ENCODE measurements around the gene RNF167.
"Not testable (repeated sequence)": the region's sequence is repeated elsewhere in the genome, so short reads cannot be mapped to it uniquely, and the experiment has no call there.

RNF167 gene

DNA sequence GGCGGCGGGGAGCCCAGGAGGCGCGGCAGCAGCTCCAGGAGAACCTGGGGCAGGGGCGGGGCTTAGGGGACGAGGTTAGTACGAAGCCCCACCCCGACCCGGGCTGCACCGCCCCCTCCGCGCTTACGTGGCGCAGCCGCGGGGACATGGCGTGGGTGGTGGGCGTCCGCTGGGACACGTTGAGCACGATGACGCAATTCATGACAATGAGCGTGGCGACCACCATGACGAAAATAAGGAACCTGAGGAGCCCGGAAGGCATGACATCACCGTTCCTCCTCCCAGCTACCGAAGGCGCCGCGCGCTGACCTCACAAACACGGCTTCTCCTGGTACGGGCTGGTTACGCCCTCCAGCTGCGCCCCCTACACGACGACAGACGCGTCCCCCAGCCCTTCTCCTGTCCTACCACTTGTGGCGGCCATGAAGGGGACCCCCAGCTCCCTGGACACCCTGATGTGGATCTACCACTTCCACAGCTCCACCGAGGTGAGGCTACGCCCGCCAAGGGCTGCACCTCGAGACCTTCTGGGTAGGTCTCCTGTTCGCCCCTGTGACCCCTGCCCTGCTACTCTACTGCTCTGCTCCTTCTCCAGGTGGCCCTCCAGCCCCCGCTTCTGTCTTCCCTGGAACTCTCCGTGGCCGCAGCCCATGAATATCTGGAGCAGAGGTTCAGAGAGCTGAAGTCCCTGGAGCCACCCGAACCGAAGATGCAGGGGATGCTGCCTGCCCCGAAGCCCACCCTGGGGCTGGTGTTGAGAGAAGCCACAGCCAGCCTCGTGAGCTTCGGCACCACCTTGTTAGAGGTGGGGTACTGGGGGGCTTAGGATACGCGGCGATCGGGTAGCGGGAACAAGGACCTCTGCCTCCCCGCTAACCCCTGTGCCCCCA lies 40.5 kb upstream of the RNF167 start, which contains the start of gene C17orf107:
TSS of gene C17orf107 (plus strand) at position 196 of the 890 bp plus-strand sequence. CDS start at position 423, 227 bp downstream.
- no peaks in the 10 kb centered on the region for H3K9me3 Mint-ChIP-seq
- H3K4me3 Mint-ChIP-seq = peak within 1 kb of the TSS; percentile 84
- ATAC-seq (peak; percentile 73), DNase-seq (peak; percentile 98)
- peaks cover 39% of the 10 kb centered on the region for H3K4me1 Mint-ChIP-seq
- peak within 1 kb of the TSS; percentile 77 for H3K27ac Mint-ChIP-seq
- peaks cover 4% of the 10 kb centered on the region for H3K36me3 Mint-ChIP-seq (ENCODE audit: low read depth)
- H3K27me3 Mint-ChIP-seq = no peaks in the 10 kb centered on the region

- H3K4me3 Mint-ChIP-seq = peak overlapping the region; percentile 84
- no peaks in the 10 kb centered on the region for H3K27me3 Mint-ChIP-seq
- peaks cover 3% of the 10 kb centered on the region for H3K36me3 Mint-ChIP-seq (ENCODE audit: low read depth)
- H3K4me1 Mint-ChIP-seq = peaks cover 39% of the 10 kb centered on the region
- peak; percentile 41 for DNase-seq
- no peaks in the 10 kb centered on the region for H3K9me3 Mint-ChIP-seq
- no peak overlapping the region for H3K27ac Mint-ChIP-seq
- peak; percentile 11 for ATAC-seq
These were observed 39.6 kb upstream of the RNF167 start for GRCh38 chr17:4900231-4901107.

DNA sequence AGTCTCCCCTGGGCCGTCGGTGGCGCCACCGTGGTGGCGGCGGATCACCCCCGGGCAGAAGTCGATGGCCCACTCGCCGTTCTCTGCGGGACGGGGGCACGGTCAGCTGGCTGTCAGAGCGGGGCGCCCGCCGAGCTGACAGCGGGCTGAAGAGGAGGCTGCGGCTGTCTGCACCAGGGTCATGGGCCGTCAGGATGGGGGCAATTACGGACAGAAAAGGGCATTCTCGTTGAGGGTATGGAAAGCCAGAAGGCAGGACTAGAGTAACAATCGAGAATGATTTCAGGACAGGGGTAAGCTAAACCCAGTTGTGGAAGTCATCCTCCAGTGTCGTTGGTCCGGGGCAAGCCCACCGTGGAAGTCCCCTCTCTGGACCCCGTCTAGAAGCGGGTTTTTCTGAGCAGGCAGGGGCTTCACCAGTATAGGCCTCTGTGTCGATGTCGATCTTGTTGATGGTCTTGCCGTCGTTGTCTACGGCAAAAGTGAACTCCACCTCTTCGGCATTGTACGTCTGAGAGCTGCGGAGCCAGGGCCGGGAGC lies 38.9 kb upstream of the RNF167 start:
- ATAC-seq (no peak), DNase-seq (no peak)
- Mint-ChIP-seq H3K27me3 (no peaks in the 10 kb centered on the region), H3K27ac (no peak overlapping the region), H3K4me1 (peaks cover 39% of the 10 kb centered on the region), H3K36me3 (ENCODE audit: low read depth) (no peaks in the 10 kb centered on the region), H3K9me3 (no peaks in the 10 kb centered on the region), H3K4me3 (peak overlapping the region; percentile 84)

DNA sequence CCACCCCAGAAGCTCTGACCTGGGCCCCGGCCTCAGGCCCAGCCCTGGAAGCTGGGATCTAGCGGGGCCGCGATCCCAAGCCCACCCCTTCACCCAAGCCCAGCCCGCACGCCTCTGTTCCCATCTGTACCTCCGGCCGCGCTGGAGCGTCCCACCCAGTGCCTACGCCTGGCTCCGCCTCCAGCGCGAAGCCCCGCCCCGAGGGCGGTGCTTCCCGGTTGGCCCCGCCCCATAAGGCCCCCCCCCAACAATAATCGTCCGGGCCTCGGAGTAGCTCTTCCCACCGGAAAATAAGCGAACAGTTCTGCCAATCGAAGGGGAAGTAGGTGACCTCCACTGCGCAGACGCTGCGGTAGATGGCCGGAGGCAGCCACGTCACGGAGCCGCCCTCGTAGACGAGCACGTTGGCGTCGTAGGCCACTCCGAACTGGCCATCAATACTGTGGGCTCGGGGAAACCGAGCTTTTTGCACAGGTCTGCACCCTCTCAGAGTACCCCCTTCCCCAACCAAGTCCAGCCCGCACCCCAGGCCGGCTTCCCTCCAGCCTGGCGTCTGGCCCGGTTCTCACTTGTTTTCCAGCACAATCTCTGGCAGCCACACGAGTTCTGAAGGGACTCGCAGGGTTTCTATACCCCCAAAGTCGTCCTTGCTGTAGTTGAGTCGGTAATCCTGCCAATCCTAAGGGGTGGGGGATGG lies 38.3 kb upstream of the RNF167 start:
- DNase-seq = peak; percentile 20
- H3K36me3 Mint-ChIP-seq (ENCODE audit: low read depth) = no peaks in the 10 kb centered on the region
- no peak for ATAC-seq
- no peaks in the 10 kb centered on the region for H3K27me3 Mint-ChIP-seq
- H3K4me1 Mint-ChIP-seq = peaks cover 39% of the 10 kb centered on the region
- peak overlapping the region; percentile 12 for H3K27ac Mint-ChIP-seq
- H3K4me3 Mint-ChIP-seq = no peak overlapping the region
- H3K9me3 Mint-ChIP-seq = no peaks in the 10 kb centered on the region

- Mint-ChIP-seq H3K9me3 (no peaks in the 10 kb centered on the region), H3K4me1 (peaks cover 39% of the 10 kb centered on the region), H3K27ac (peak overlapping the region; percentile 12), H3K27me3 (no peaks in the 10 kb centered on the region), H3K4me3 (no peak overlapping the region), H3K36me3 (ENCODE audit: low read depth) (no peaks in the 10 kb centered on the region)
- ATAC-seq (no peak), DNase-seq (no peak)
These were observed 37.5 kb upstream of the RNF167 start for GRCh38 chr17:4902540-4902939.

DNA sequence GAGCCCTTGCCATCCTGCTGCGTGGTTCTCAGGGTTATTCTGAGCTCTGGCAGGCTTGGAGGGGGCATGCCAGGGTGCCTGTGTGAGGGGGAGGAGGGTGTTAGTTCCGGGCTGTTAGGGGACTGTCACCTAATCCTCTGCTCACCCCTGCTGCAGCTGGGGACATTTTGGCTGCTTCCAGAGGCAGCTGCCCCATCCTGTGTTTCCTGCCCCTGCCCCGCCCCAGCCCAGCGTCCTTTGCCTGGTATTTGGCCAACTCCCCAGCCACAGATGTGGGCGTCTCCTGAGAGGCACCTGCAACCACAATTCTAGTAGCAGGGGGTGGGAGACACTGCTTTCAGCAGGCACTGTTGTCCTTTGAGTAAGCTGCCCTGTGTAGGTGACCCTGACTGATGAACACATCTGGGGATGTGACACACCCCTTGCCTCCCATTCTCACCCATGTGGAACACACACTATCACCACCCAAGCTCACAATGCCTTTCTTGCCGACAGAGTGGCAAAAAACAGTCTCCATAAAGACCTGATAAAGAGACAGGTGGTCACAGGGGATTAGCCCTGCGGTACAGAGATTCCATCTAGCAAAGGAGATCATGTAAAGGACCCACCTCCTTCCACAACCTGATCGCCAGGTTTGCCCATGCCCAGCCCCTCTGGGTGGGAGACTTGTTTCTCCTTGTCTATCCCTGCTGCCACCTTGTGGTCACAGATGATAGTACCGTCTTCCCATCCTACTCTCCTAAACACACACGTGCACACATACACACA lies 36.8 kb upstream of the RNF167 start, which contains the start of gene CHRNE:
TSS of gene CHRNE (minus strand) at position 48 of the 768 bp plus-strand sequence. CDS start at position 13, 35 bp downstream.
- Mint-ChIP-seq H3K27ac (peak within 1 kb of the TSS; percentile 17), H3K4me3 (peak within 1 kb of the TSS; percentile 53), H3K4me1 (peaks cover 39% of the 10 kb centered on the region), H3K27me3 (no peaks in the 10 kb centered on the region), H3K36me3 (ENCODE audit: low read depth) (no peaks in the 10 kb centered on the region), H3K9me3 (no peaks in the 10 kb centered on the region)
- peak; percentile 82 for DNase-seq
- ATAC-seq = peak; percentile 51

DNA sequence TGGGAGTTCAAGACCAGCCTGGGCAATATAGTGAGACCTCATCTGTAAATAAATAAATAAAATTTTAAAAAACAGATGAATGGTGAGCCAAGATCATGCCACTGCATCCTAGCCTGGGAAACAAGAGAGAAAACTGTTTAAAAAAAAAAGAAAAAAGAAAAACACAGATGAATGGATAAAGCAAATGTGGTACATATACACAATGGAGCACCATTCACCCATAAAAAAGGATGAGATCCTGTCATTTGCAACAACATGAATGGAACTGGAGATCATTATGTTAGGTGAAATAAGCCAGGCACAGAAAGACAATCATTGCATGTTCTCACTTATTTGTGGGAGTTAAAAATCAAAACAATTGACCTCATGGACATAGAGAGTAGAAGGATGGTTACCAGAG lies 33.4 kb upstream of the RNF167 start:
- peaks cover 16% of the 10 kb centered on the region for H3K4me1 Mint-ChIP-seq
- not testable (repeated sequence) for DNase-seq; H3K36me3 Mint-ChIP-seq (ENCODE audit: low read depth); H3K9me3 Mint-ChIP-seq; ATAC-seq; H3K4me3 Mint-ChIP-seq; H3K27me3 Mint-ChIP-seq; H3K27ac Mint-ChIP-seq

- no peaks in the 10 kb centered on the region for H3K9me3 Mint-ChIP-seq
- H3K4me3 Mint-ChIP-seq = no peak overlapping the region
- H3K36me3 Mint-ChIP-seq (ENCODE audit: low read depth) = no peaks in the 10 kb centered on the region
- no peak for ATAC-seq
- H3K27ac Mint-ChIP-seq = no peak overlapping the region
- no peak for DNase-seq
- H3K4me1 Mint-ChIP-seq = peaks cover 5% of the 10 kb centered on the region
- H3K27me3 Mint-ChIP-seq = peaks cover 3% of the 10 kb centered on the region
These were observed 31.8 kb upstream of the RNF167 start for GRCh38 chr17:4908301-4908700.

- Mint-ChIP-seq H3K36me3 (ENCODE audit: low read depth) (no peaks in the 10 kb centered on the region), H3K27ac (no peak overlapping the region)
- peak; percentile 72 for DNase-seq
These were observed 31.2 kb upstream of the RNF167 start for GRCh38 chr17:4908711-4909496.

GRCh38 chr17:4913994-4914393 lies 26.1 kb upstream of the RNF167 start:
- no peak for DNase-seq
- H3K27me3 Mint-ChIP-seq = peaks cover 3% of the 10 kb centered on the region
- H3K9me3 Mint-ChIP-seq = no peaks in the 10 kb centered on the region
- no peaks in the 10 kb centered on the region for H3K4me1 Mint-ChIP-seq
- H3K36me3 Mint-ChIP-seq (ENCODE audit: low read depth) = no peaks in the 10 kb centered on the region
- ATAC-seq = no peak
- H3K4me3 Mint-ChIP-seq = no peak overlapping the region
- H3K27ac Mint-ChIP-seq = no peak overlapping the region

More at GRCh38 chr17:4908711-4909496, 31.2 kb upstream of the RNF167 start:
- no peak overlapping the region for H3K4me3 Mint-ChIP-seq
- no peaks in the 10 kb centered on the region for H3K9me3 Mint-ChIP-seq
- no peaks in the 10 kb centered on the region for H3K4me1 Mint-ChIP-seq
- H3K27me3 Mint-ChIP-seq = peaks cover 3% of the 10 kb centered on the region
- peak; percentile 99 for ATAC-seq

DNA sequence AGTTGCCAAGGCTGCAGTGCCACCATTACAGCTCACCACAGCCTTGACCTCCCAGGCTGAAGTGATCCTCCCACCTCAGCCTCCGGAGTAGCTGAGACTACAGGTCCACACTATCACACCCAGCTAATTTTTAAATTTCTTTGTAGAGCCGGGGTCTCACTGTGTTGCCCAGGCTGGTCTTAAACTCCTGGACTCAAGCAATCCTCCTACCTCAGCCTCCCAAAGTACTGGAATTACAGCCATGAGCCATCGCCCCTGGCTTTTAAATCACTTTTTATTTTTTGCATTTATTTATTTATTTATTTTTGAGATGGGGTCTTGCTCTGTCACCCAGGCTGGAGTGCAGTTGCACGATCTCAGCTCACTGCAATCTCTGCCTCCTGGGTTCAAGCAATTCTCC lies 25.5 kb upstream of the RNF167 start:
- not testable (repeated sequence) for H3K27ac Mint-ChIP-seq; H3K9me3 Mint-ChIP-seq; H3K4me3 Mint-ChIP-seq; H3K36me3 Mint-ChIP-seq (ENCODE audit: low read depth); H3K27me3 Mint-ChIP-seq; ATAC-seq; H3K4me1 Mint-ChIP-seq; DNase-seq

- no peak overlapping the region for H3K4me3 Mint-ChIP-seq
- DNase-seq (no peak), ATAC-seq (no peak)
- no peaks in the 10 kb centered on the region for H3K4me1 Mint-ChIP-seq
- no peaks in the 10 kb centered on the region for H3K27me3 Mint-ChIP-seq
- H3K36me3 Mint-ChIP-seq (ENCODE audit: low read depth) = no peaks in the 10 kb centered on the region
- H3K27ac Mint-ChIP-seq = no peak overlapping the region
- H3K9me3 Mint-ChIP-seq = no peaks in the 10 kb centered on the region
These were observed 20.5 kb upstream of the RNF167 start for GRCh38 chr17:4919511-4920047.

Measured in activated naive CD8-positive, alpha-beta T cell treated with anti-CD3 and anti-CD28 coated beads, Interleukin-2, amount 50 U/mL, for 24 hours (primary cell).